HG03457 (cell line): Measurements from ENCODE around the gene PGAM5.
"Not testable (repeated sequence)": the region's sequence is repeated elsewhere in the genome, so short reads cannot be mapped to it uniquely, and the experiment has no call there.

ENCODE experiments used
- ATAC-seq: cut with Tn5 transposase; IDR thresholded peaks from one replicate; pipeline ENCODE4 v1.9.1; 2021; ENCODE audit warnings: moderate number of reproducible peaks; ENCODE audit not compliant: unreplicated experiment

PGAM5 gene

DNA sequence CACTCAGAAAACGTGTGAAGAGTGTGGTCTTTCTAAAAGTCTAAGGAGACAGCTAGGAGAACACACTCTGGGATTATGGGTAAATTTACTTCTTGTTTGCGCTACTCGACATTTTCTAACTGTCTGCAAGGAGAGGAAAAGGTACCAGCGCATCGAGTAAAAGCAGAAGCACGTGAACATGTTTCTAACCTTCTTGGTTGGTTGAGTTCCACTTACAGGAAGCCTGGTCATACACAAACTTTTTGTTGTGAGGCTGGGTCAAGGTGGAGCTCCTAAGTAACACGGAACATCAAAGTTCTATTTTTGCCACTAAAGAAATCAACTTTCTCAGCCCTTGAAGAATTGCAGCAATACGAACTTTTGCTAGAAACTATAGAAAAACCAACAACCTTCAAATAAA lies 31.0 kb downstream of the PGAM5 start:
- ATAC-seq: no peak

DNA sequence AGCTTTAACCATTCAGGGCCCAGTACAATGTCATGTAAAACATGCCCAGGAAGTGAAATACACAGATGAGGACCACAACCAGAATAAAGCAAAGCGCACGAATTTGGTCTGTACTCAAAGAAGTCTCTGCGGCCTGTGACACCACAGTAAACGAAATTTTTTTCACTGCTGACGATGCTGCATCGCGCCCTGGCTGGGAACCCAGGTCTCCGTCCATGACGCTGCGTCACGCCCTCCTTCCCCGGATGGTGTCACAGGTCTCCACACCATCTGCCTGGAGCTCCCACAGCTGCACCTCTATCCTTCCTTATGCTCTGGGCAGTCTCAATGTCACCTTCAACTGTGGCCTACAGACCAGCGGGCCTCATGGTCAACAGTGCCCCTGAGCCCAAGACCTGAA lies 33.2 kb downstream of the PGAM5 start:
- ATAC-seq: no peak

DNA sequence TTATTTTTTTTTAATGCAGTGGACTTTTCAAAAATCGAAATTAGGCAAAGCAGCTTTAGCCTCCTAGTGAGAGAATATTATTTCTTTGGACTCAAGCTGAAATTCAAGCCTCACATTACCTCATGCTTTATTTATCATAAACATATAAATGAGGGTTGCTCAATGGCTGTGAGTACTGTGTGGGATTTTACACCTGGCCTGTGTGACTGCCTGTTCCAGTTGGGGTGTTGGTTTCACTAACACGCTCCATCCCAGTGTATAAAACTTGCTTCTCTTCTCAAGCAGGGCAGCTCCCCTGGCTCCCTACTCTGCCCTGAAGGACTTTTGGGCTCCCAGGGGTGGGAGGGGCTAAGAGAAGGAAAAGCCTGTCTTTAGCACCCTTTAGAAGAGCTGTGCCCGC lies 36.0 kb downstream of the PGAM5 start:
- ATAC-seq: no peak

DNA sequence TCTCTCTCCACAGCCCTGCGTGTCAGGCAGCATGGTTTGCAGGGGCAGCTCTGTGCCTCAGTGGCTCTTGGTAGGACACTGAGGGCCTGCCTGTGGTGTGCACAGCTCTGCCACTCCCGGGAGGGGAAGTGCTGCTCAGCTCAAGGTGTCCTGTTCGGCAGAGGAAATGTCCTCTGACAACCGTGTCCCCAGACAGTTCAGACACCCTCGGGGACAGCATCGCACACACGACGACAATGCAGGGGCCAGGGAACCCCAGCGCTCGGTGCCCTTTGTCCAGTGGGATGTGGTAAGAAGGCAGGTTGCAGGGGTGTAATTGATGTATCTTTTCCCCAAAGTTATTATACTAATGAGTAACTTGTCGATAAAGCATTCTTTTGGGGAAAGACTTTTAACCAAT lies 36.8 kb downstream of the PGAM5 start:
- ATAC-seq: no peak

GRCh38 chr12:132747896-132748295 lies 37.3 kb downstream of the PGAM5 start:
- ATAC-seq: no peak

GRCh38 chr12:132748319-132748718 lies 37.7 kb downstream of the PGAM5 start:
- ATAC-seq: no peak

DNA sequence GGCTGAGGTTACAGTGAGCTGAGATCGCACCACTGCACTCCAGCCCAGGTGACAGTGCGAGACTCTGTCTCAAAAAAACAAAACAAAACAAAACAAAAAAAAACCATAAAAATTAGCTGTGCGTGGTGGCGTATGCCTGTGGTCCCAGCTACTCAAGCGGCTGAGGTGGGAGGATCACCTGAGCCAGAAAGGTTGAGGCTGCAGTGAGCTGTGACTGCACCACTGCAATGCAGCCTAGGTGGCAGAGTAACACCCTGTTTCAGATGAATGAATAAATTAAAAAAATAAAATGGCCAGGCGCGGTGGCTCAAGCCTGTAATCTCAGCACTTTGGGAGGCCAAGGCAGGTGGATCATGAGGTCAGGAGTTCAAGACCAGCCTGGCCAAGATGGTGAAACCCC lies 43.0 kb downstream of the PGAM5 start:
- not testable (repeated sequence) for ATAC-seq

DNA sequence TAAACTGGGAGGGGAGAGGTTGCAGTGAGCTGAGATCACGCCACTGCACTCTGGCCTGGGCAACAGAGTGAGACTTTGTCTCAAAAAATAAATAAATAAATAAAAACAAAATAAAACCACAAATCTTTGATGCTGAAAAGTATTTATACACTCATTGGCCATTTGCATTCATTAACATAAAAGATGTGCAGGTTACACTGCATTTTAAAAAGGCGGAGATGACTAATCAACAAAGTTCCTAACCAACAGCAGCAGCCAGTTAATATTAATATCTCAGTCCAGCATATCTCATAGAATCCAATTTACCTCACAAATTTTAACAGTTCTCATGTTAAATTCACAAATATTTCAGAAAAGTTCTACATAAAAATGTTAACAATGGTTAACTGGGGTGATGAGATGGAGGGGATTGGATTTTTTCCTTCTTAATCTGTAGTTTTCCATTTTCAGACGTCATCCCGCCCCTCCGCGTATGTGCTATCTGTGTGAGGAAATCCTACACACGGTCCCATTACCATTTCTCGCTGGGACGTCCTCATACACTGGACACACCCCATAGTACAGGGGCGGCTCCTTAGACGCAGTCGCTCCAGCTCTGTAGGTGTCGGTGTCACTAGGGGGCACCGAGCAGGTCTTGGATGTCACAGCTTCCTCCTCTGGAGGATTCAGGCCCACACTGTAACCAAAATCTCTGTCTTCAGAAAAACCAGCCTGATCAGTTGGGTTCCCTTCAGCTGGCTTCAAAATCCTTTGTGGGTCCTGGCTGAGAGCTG lies 43.7 kb downstream of the PGAM5 start:
- no peak for ATAC-seq

DNA sequence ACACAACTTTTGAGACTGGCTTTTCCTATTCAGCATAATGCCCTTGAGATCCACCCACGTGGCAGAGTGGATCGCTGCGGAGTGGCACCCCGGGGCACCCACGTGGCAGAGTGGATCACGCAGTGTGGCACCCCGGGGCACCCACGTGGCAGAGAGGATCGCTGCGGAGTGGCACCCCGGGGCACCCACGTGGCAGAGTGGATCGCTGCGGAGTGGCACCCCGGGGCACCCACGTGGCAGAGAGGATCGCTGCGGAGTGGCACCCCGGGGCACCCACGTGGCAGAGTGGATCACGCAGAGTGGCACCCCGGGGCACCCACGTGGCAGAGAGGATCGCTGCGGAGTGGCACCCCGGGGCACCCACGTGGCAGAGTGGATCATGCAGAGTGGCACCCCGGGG lies 48.2 kb downstream of the PGAM5 start:
- not testable (repeated sequence) for ATAC-seq

DNA sequence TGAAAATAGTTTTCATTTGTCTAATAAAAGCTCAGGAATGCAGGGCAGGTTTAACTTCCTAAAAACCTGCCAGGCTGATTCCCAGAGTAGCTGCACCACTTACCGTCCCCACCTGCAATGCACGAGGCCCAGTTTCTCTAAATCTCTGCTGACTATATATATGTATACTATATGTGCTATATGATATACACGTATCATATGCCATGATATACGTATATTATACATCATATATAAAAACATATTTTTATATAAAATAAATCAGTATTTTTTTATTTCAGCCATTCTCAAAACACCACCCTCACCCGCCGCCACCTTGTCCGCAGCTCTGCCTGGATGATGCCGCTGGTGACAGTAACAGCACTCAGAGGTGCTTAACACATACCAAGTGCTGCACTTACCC lies 48.7 kb downstream of the PGAM5 start:
- ATAC-seq: no peak

- ATAC-seq: peak; percentile 25
Measured at GRCh38 chr12:132761032-132761920, 50.6 kb downstream of the PGAM5 start, which contains the start of gene ANKLE2. TSS of gene ANKLE2 (minus strand) at chr12:132761832. CDS start at chr12:132761798, 34 bp downstream.

- peak; percentile 77 for ATAC-seq
Measured at GRCh38 chr12:132761921-132762583, 51.4 kb downstream of the PGAM5 start.

DNA sequence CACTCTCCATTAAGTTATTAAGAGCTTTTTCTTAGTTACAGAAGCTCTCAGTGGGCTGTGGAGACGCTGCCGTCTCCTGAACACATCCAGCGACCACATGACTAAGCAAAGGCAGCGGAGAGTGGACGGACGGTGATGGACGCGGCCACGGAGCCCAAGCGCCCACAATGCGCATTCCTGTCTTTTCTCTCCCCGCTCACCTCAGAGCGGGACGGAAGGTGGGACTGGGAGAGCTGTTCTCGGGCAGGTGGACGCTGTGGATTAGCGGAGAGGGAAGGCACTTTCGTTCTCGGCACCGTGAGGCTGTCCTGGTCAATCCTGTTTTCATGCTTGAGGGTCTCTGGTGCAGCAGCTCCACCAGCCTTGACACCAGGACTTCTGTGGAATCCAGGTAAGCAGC lies 53.6 kb downstream of the PGAM5 start:
- ATAC-seq: no peak

- no peak for ATAC-seq
Measured at GRCh38 chr12:132765361-132765760, 54.7 kb downstream of the PGAM5 start.

DNA sequence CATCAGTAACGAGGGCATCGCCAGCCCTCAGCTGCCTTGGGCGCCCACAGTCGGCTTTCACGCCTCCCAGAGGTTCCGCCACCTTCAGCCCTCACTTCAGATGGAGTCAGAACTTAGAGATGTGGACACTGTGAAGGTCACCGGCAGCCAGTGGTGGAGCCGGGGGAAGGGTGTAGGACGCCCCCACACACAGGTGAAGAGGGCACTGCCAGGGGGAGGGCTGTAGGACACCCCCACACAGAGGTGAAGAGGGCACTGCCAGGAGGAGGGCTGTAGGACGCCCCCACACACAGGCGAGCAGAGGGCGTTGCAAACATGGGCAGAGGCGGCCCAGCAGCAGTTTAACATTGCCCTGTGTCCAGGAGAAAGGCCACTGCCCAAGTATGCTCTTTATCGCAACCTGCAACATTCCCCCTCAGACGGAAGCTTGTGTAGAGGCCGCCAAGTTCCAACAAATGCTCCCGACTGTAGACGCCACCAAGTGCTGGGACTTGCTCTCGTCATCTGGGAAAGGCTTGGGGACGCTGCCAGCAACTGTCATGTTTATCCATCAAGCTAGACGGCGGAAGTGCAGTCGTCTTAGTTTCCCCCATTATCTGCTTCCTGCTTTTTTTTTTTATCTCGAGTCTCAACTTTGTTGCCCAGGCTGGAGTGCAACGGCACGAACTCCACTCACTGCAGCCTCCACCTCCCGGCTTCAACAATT lies 55.9 kb downstream of the PGAM5 start:
- ATAC-seq: no peak

- no peak for ATAC-seq
Measured at GRCh38 chr12:132771126-132771838, 60.6 kb downstream of the PGAM5 start.
